Gastrocnemius medialis (tissue), 4 donors: ENCODE measurements around the gene GNB2. TPM values are rescaled to one million over a fixed set of nuclear protein-coding genes. Genes with fewer than 3 reads are reported as not detected.
"Not testable (repeated sequence)": the region's sequence is repeated elsewhere in the genome, so short reads cannot be mapped to it uniquely, and the experiment has no call there.

Experiments used
- ATAC-seq, 2 donors: fragments of 150-250 bp; one replicate each; pipeline ENCODE4 v1.9.1; 2016
- DNase-seq, 2 donors: peaks; one replicate each; pipeline ENCODE4 v3.0.0-alpha.2; 2019
- H3K27ac ChIP-seq, 4 donors: fragments of 200-600 bp; sonication (generic); 1 replicate in 1 of 4; 2 replicates in 3 of 4; pipeline ENCODE4 v1.5.1; 2016 to 2018; ENCODE audit warnings: mild to moderate bottlenecking in 2 of 4, moderate library complexity in 1 of 4
- H3K27me3 ChIP-seq, 3 donors: fragments of 200-600 bp; sonication (generic) in 2 of 3; 1 replicate in 1 of 3; 2 replicates in 2 of 3; pipeline versions ENCODE4 v1.5.1 to v1.6.0; 2016 to 2019; ENCODE audit warnings: mild to moderate bottlenecking in 1 of 3, moderate library complexity in 1 of 3
- H3K36me3 ChIP-seq, 2 donors: fragments of 200-600 bp; sonication (generic) in 1 of 2; one replicate each; pipeline ENCODE4 v1.5.1; 2017 to 2018
- H3K4me1 ChIP-seq, 2 donors: fragments of 200-600 bp; sonication (generic) in 1 of 2; one replicate each; pipeline ENCODE4 v1.5.1; 2016 to 2017; ENCODE audit warnings: mild to moderate bottlenecking in 2 of 2
- H3K4me3 ChIP-seq, 4 donors: fragments of 200-600 bp; sonication (generic) in 3 of 4; 1 replicate in 1 of 4; 2 replicates in 3 of 4; pipeline ENCODE4 v1.5.1; 2016 to 2019; ENCODE audit warnings: mild to moderate bottlenecking in 2 of 4
- H3K9me3 ChIP-seq, 3 donors: fragments of 200-600 bp; sonication (generic) in 2 of 3; 1 replicate in 1 of 3; 2 replicates in 2 of 3; pipeline ENCODE4 v1.5.1; 2016 to 2019
- CTCF ChIP-seq, 5 experiments: fragments of 450-650 bp in 3 of 5; fragments of 200-600 bp in 2 of 5; sonication (generic) in 2 of 5; IDR thresholded peaks in 4 of 5; conservative IDR thresholded peaks in 1 of 5; 1 replicate in 4 of 5; 2 replicates in 1 of 5; pipeline ENCODE4 v1.5.1; 2016 to 2019; ENCODE audit warnings: antibody characterized with exemption in 5 of 5, mild to moderate bottlenecking in 3 of 5, moderate library complexity in 3 of 5
- POLR2A ChIP-seq, 2 donors: fragments of 450-650 bp; IDR thresholded peaks; one replicate each; pipeline ENCODE4 v1.6.1; 2017; ENCODE audit warnings: antibody characterized with exemption in 2 of 2, mild to moderate bottlenecking in 2 of 2, moderate library complexity in 2 of 2
- in situ Hi-C, 4 donors: fragments of 200-750 bp; cut with MboI; loops; one replicate each; pipeline versions ENCODE4 v1.15.0 to v1.8.0; 2017; ENCODE audit warnings: low sequenced_read_pairs in 4 of 4
- intact Hi-C: fragments of 100-400 bp; cut with DNase I; formaldehyde crosslinking; loops from one replicate; pipeline ENCODE4 v1.15.1; 2023; ENCODE audit warnings: low total_unique reads
- total RNA-seq, 4 donors: library from RNA; depleted of rRNA; stranded (reverse); fragments of >200 nt; gene quantifications; one replicate each; pipeline versions ENCODE4 v1.1.0 to v1.2.3, GENCODE V29; 2016

GNB2 gene
- total RNA-seq, 4 donors from 2014 or later = 108 to 163 (median 129) TPM

GRCh38 chr7:100708395-100708794 is 34.9 kb downstream of the GNB2 start:
- intact Hi-C loops = loop anchor here (5.0 to 10.0 kb wide), 4 partner anchors 96 to 349 kb away; partner anchors contain the start of genes ACHE, MOSPD3 and TSC22D4
- Histone ChIP-seq H3K27ac (no peak overlapping the region), H3K4me3 (no peak overlapping the region), H3K27me3 (no peaks in the 10 kb centered on the region), H3K36me3 (peaks cover 0 to 4% of the 10 kb centered on the region in 2 donors), H3K4me1 (peaks cover 14 to 17% of the 10 kb centered on the region in 2 donors), H3K9me3 (no peaks in the 10 kb centered on the region)
- in situ Hi-C loops = loop anchor here (10.0 to 25.0 kb wide), 4 partner anchors 146 to 246 kb away; partner anchors contain the start of genes SLC12A9 (in 3 of the 4), TRIP6 (in 2 of the 4) and SPACDR (in 1 of the 4)
- ATAC-seq (no peak), DNase-seq (no peak)
- TF ChIP-seq CTCF (IDR thresholded peaks at IDR 0.05 in 4 of 5, conservative IDR thresholded peaks at IDR 0.05 in 1 of 5) = no peak
- no peak for TF ChIP-seq POLR2A (IDR thresholded peaks at IDR 0.05)

GRCh38 chr7:100710452-100710851 is 36.9 kb downstream of the GNB2 start:
- H3K27me3 ChIP-seq = no peaks in the 10 kb centered on the region
- TF ChIP-seq POLR2A (IDR thresholded peaks at IDR 0.05) (no peak), CTCF (IDR thresholded peaks at IDR 0.05 in 4 of 5, conservative IDR thresholded peaks at IDR 0.05 in 1 of 5) (no peak)
- no peak for DNase-seq
- H3K36me3 ChIP-seq = peaks cover 0 to 4% of the 10 kb centered on the region in 2 donors
- H3K4me3 ChIP-seq = no peak overlapping the region
- H3K27ac ChIP-seq = no peak overlapping the region
- no peak for ATAC-seq
- no peaks in the 10 kb centered on the region for H3K9me3 ChIP-seq
- intact Hi-C loops (no loop called here), in situ Hi-C loops (loop anchor here in 2 of 4 donors (25.0 kb wide), 2 partner anchors 152 to 248 kb away; partner anchors contain the start of genes SLC12A9 (in 1 of the 2), SPACDR (in 1 of the 2) and TRIP6 (in 1 of the 2))
- peaks cover 8 to 11% of the 10 kb centered on the region in 2 donors for H3K4me1 ChIP-seq

- no peak overlapping the region for H3K4me3 ChIP-seq
- H3K27ac ChIP-seq = no peak overlapping the region
- intact Hi-C loops (no loop called here), in situ Hi-C loops (loop anchor here in 2 of 4 donors (25.0 kb wide), 2 partner anchors 151 to 249 kb away; partner anchors contain the start of genes SLC12A9 (in 1 of the 2), SPACDR (in 1 of the 2) and TRIP6 (in 1 of the 2))
- no peak for ATAC-seq
- H3K27me3 ChIP-seq = no peaks in the 10 kb centered on the region
- TF ChIP-seq CTCF (IDR thresholded peaks at IDR 0.05 in 4 of 5, conservative IDR thresholded peaks at IDR 0.05 in 1 of 5) (no peak), POLR2A (IDR thresholded peaks at IDR 0.05) (no peak)
- peaks cover 0 to 4% of the 10 kb centered on the region in 2 donors for H3K36me3 ChIP-seq
- no peak for DNase-seq
- no peaks in the 10 kb centered on the region for H3K9me3 ChIP-seq
- H3K4me1 ChIP-seq = peaks cover 8 to 11% of the 10 kb centered on the region in 2 donors
These were observed 37.8 kb downstream of the GNB2 start for GRCh38 chr7:100711369-100711768.

DNA sequence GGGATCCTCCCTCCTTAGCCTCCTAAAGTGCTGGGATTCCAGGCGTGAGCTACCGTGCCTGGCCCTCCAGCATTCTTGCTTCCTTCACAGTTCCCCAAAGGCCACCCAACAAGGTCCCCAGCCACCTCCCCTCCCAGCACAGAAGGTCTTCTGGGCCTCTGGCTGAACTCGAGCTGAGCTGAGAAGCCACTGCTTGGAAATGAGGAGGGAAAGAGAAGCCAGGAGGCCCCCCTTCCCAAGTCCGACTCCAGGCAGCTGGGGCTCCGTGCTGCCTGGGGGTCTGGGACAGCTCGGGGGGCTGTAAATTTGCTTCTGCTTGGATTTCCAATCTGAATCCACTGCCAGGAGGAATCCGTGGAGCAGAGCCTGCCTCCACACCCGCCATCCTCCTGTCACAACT is 41.2 kb downstream of the GNB2 start:
- no peak overlapping the region for H3K27ac ChIP-seq
- H3K27me3 ChIP-seq = peaks cover 4 to 8% (median 7%) of the 10 kb centered on the region in 3 donors
- no peaks in the 10 kb centered on the region for H3K4me1 ChIP-seq
- H3K9me3 ChIP-seq = no peaks in the 10 kb centered on the region
- in situ Hi-C loops = loop anchor here in 2 of 4 donors (25.0 kb wide), 2 partner anchors 148 to 252 kb away; partner anchors contain the start of genes SLC12A9 (in 1 of the 2), SPACDR (in 1 of the 2) and TRIP6 (in 1 of the 2)
- DNase-seq (no peak), ATAC-seq (no peak)
- intact Hi-C loops = no loop called here
- H3K4me3 ChIP-seq = no peak overlapping the region
- H3K36me3 ChIP-seq = no peaks in the 10 kb centered on the region
- TF ChIP-seq POLR2A (IDR thresholded peaks at IDR 0.05) (no peak), CTCF (IDR thresholded peaks at IDR 0.05 in 4 of 5, conservative IDR thresholded peaks at IDR 0.05 in 1 of 5) (no peak)

GRCh38 chr7:100717073-100717472 is 43.5 kb downstream of the GNB2 start:
- DNase-seq, H3K9me3 ChIP-seq, H3K36me3 ChIP-seq, H3K4me3 ChIP-seq, intact Hi-C loops, H3K27ac ChIP-seq, ATAC-seq, H3K4me1 ChIP-seq: not testable (repeated sequence)
- H3K27me3 ChIP-seq = peaks cover 28 to 29% (median 29%) of the 10 kb centered on the region in 3 donors
- in situ Hi-C loops = loop anchor here in 2 of 4 donors (25.0 kb wide), 2 partner anchors 145 to 255 kb away; partner anchors contain the start of genes SLC12A9 (in 1 of the 2), SPACDR (in 1 of the 2) and TRIP6 (in 1 of the 2)
